Measurements from ENCODE around the gene ZNF519.
"Not testable (repeated sequence)": the region's sequence is repeated elsewhere in the genome, so short reads cannot be mapped to it uniquely, and the experiment has no call there.

ZNF519 gene

DNA sequence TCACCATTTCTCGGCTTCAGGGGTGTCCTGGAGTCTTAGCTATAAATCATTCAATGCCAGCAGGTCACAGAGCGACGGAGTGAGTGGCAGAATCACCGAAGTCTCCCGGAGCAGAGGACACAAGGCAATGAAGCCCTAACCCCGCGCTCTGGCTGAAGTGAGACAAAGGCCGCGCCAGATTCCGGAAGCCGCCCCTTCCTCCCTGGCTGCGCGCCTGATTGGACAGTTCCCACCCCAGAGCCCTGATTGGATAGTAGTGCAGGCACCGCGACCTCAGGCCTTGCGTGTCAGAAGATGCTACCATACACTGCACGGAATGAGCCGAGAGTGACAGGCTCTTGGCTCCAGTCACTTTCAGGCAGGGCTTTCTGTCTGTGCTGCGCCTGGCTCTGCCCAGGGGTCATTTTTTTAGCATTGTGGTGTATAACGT lies at the start of gene ZNF519:
TSS of gene ZNF519 (minus strand) at position 165 of the 430 bp plus-strand sequence. CDS start at position 7, 158 bp downstream.
- peak within 1 kb of the TSS; percentile 37 to 70 for H3K4me3 ChIP-seq (ENCODE audit: low read depth in 1 of 2, low read length in 2 of 2)
- H3K27me3 ChIP-seq (ENCODE audit: low read depth, low read length); H3K36me3 ChIP-seq (ENCODE audit: control insufficient read depth in 1 of 2, insufficient read depth in 2 of 2, low read length in 2 of 2); H3K4me1 ChIP-seq (ENCODE audit: control insufficient read depth in 1 of 2, insufficient read depth in 2 of 2, low read length in 2 of 2); H3K27ac ChIP-seq (ENCODE audit: low read length); H3K9me3 ChIP-seq (ENCODE audit: control insufficient read depth in 1 of 2, low read length in 2 of 2): not testable (repeated sequence)

DNA sequence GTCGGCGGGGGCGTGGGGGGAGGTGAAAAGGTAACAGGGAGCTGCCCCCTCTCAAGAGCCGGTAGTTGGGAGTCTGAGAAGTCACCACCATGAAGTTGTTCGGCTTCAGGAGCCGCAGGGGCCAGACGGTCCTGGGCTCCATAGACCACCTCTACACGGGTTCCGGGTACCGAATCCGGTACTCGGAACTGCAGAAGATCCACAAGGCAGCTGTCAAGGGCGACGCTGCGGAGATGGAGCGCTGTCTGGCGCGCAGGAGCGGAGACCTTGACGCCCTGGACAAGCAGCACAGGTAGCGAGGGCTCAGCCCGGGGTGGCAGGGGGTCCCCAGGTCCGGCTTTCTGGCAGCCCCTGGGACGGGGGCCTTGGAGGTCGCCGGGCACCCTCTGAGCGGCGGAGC lies 47.1 kb upstream of the ZNF519 start:
- Histone ChIP-seq H3K36me3 (ENCODE audit: control insufficient read depth in 1 of 2, insufficient read depth in 2 of 2, low read length in 2 of 2) (no peaks in the 10 kb centered on the region), H3K27ac (ENCODE audit: low read length) (no peak overlapping the region), H3K27me3 (ENCODE audit: low read depth, low read length) (no peaks in the 10 kb centered on the region), H3K4me1 (ENCODE audit: control insufficient read depth in 1 of 2, insufficient read depth in 2 of 2, low read length in 2 of 2) (no peaks in the 10 kb centered on the region), H3K4me3 (ENCODE audit: low read depth in 1 of 2, low read length in 2 of 2) (peak overlapping the region in 1 of 2 donors; percentile 52), H3K9me3 (ENCODE audit: control insufficient read depth in 1 of 2, low read length in 2 of 2) (no peaks in the 10 kb centered on the region)

DNA sequence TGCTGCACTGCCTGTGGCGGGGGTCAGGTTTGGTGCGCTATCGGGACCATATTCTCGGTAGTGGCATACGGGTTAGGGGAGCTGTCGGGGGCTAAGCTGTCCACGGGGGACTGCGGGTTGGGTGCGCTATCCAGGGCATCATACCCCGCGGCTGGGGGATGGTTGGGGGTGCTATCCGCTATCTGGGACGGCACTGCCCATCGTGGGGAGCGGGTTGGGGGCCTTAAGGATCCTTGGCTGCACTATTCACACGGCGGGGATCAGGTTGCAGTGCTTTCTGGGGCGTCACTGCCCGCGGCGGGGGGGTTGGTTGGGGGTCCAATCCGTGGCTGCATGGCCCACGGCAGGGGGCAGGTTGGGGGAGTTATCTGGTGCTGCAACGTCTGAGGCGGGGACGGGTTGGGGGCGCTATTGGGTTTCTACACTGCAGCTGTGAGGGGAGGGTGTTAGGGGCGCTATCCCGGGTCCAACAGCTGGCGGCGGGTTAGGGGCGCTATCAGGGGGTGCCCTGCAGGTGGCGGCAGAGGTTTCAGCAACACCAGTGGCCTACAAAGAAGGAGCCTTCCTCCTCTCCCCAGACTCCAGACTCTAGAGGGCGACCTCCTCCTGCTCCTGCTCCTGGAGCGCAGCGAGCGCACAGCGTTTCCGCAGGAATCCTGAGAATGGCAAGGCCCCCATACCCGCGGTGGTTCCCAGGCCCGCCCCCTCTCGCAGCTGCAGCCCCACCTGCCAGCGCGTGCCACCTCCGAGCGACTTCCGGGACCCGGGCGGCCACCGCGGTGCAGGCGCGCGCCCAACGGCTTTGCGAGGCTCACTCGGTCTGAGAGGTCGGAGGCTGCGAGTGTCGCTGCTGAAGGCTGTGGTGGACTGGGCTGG lies 46.3 kb upstream of the ZNF519 start:
- H3K36me3 ChIP-seq (ENCODE audit: control insufficient read depth in 1 of 2, insufficient read depth in 2 of 2, low read length in 2 of 2); H3K9me3 ChIP-seq (ENCODE audit: control insufficient read depth in 1 of 2, low read length in 2 of 2); H3K27ac ChIP-seq (ENCODE audit: low read length); H3K27me3 ChIP-seq (ENCODE audit: low read depth, low read length); H3K4me1 ChIP-seq (ENCODE audit: control insufficient read depth in 1 of 2, insufficient read depth in 2 of 2, low read length in 2 of 2): not testable (repeated sequence)
- peak overlapping the region in 1 of 2 donors; percentile 52 for H3K4me3 ChIP-seq (ENCODE audit: low read depth in 1 of 2, low read length in 2 of 2)

DNA sequence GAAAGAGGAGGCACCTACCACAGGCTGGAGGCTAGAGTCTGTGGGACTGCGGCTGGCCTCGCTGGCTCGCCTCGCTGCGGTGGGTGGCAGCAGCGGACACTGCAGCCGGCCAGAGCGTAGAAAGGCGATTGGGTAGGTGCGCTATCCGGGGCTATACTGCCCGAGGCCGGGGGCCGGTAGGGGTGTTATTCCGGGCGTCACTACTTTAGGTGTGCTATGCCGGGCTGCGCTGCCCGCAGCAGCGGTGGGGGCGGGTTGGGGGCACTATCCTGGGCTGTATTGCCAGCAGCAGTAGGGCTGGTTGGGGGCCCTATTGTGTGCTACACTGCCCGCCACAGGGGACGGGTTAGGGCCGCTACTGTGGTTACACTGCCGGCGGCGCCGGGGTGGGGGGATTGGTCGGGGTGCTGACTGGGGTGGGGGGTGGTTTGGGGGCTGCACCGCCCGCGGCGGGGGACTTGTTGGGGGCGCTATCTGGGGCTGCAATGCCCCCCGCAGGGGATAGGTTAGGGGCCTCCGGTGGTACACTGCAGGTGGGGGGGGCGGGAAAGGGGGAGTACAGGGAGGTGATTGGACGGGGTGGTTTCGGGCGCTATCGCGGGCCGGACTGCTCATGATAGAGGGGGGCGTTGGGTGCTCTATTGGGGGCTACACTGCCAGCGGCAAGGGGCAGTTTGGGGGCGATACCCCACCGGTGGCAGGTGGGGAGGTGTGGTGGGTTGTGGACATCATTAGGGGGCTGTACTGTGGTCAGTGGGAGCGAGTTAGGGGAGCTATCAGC lies 45.5 kb upstream of the ZNF519 start:
- H3K27ac ChIP-seq (ENCODE audit: low read length); H3K4me3 ChIP-seq (ENCODE audit: low read depth in 1 of 2, low read length in 2 of 2); H3K9me3 ChIP-seq (ENCODE audit: control insufficient read depth in 1 of 2, low read length in 2 of 2); H3K4me1 ChIP-seq (ENCODE audit: control insufficient read depth in 1 of 2, insufficient read depth in 2 of 2, low read length in 2 of 2); H3K27me3 ChIP-seq (ENCODE audit: low read depth, low read length); H3K36me3 ChIP-seq (ENCODE audit: control insufficient read depth in 1 of 2, insufficient read depth in 2 of 2, low read length in 2 of 2): not testable (repeated sequence)

DNA sequence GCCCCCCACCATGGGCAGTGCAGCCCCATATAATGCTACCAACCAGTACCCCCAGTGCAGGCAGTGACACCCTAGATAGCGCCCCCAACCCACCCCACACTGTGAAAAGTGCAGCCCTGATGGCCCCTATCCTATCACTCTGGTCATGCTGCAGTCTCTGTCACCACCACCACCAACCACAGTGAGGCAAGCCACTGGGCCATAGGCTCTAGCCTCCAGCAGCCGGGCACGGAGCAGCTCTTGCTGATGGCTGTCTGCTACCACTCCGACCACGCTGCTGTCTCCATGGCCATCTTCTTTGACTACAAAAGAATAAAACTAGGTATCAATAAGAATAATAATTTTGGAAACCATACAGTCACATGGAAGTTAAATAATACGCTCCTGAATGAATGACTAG lies 43.2 kb upstream of the ZNF519 start:
- not testable (repeated sequence) for H3K36me3 ChIP-seq (ENCODE audit: control insufficient read depth in 1 of 2, insufficient read depth in 2 of 2, low read length in 2 of 2); H3K27me3 ChIP-seq (ENCODE audit: low read depth, low read length); H3K4me1 ChIP-seq (ENCODE audit: control insufficient read depth in 1 of 2, insufficient read depth in 2 of 2, low read length in 2 of 2); H3K4me3 ChIP-seq (ENCODE audit: low read depth in 1 of 2, low read length in 2 of 2); H3K9me3 ChIP-seq (ENCODE audit: control insufficient read depth in 1 of 2, low read length in 2 of 2); H3K27ac ChIP-seq (ENCODE audit: low read length)

DNA sequence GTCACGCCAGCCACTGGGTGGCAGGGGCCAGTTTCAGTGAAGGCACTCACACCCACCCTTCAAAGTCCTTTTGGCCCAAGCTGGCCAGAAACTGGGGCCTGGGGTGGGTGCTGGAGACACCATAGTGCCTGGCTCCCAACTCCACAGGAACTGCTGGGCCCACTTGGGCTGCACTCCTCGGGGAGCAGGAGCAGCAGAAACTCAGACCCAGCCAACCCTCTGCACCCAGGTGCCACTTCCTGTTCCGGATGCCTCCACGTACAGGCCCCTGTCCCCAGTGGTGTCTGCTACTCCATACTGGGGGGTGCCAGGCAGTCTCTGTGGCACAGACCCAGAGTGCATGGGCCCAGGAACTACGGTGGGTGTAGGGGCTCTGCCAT lies 42.5 kb upstream of the ZNF519 start:
- no peaks in the 10 kb centered on the region for H3K9me3 ChIP-seq (ENCODE audit: control insufficient read depth in 1 of 2, low read length in 2 of 2)
- H3K4me3 ChIP-seq (ENCODE audit: low read depth in 1 of 2, low read length in 2 of 2) = no peak overlapping the region
- no peak overlapping the region for H3K27ac ChIP-seq (ENCODE audit: low read length)
- no peaks in the 10 kb centered on the region for H3K36me3 ChIP-seq (ENCODE audit: control insufficient read depth in 1 of 2, insufficient read depth in 2 of 2, low read length in 2 of 2)
- no peaks in the 10 kb centered on the region for H3K4me1 ChIP-seq (ENCODE audit: control insufficient read depth in 1 of 2, insufficient read depth in 2 of 2, low read length in 2 of 2)
- no peaks in the 10 kb centered on the region for H3K27me3 ChIP-seq (ENCODE audit: low read depth, low read length)

DNA sequence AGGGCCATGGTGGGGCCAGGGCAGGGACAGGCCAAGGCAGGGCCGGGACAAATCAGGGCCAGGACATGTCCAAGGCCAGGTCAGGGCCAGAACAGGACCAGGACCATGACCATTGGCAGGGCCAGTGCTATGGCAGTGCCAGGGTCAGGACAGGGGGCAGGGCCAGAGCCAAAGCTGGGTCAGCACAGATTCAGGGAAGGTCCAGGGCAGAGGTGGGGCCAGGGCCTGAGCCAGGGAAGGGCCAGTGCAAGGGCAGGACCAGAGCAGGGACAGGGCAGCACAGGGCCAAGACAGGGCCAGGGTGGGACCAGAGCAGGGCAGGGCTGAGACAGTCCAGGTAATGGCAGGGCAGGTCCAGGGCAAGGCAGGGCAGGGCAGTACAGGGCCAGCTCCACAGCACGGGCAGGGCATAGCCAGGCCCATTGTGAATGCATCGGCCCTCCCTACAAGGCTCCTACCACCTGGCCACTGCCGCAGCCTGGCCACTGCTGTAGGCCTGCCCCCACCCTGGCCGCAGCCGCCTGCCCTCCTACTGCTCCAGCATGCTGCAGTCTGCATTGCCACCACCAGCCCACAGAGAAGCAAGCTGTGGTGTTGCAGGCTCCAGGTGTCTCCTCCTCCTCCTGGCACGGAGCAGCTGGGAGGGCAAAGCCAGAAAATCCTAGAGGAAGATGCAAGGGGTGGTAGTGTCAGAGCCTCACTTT lies 41.9 kb upstream of the ZNF519 start:
- H3K27me3 ChIP-seq (ENCODE audit: low read depth, low read length); H3K4me3 ChIP-seq (ENCODE audit: low read depth in 1 of 2, low read length in 2 of 2); H3K4me1 ChIP-seq (ENCODE audit: control insufficient read depth in 1 of 2, insufficient read depth in 2 of 2, low read length in 2 of 2); H3K9me3 ChIP-seq (ENCODE audit: control insufficient read depth in 1 of 2, low read length in 2 of 2); H3K36me3 ChIP-seq (ENCODE audit: control insufficient read depth in 1 of 2, insufficient read depth in 2 of 2, low read length in 2 of 2); H3K27ac ChIP-seq (ENCODE audit: low read length): not testable (repeated sequence)

DNA sequence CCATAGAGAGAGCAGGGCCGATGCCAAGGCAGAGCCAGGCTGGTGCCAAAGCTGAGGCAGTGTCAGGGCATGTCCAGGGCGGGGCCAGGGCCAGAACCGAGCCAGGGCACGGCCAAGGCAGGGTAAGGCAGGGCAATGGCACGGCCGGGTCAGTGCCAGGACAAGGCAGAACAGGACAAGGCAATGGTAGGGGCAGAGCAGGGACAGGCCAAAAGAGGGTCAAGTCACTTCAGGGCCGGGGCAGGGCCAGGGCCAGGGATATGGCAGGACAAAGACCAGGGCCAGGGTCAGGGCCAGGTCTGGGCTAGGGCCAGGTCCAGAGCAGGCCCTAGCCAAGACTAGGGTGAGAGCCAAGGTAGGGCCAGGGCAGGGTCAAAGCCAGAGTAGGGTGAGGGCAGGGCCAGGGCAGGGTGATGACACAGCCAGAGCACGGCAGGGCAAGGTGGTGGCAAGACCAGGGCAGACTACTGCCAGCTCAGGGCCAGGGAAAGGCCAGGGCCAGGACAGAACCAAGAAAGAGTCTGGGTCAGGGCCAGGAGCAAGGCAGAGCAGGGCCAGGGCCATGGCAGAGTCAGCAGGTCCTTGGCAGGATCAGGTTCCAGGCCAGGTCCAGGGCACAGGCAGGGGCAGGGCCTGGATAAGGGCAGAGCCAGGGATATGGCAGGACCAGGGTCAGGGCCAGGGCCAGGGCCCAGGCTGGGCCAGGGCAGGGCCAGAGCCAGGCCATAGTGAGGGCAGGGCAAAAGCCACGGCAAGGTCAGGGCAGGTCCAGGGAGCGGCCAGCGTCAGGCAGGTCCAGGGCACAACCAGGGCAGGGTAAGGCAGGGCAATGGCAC lies 41.1 kb upstream of the ZNF519 start:
- not testable (repeated sequence) for H3K9me3 ChIP-seq (ENCODE audit: control insufficient read depth in 1 of 2, low read length in 2 of 2); H3K36me3 ChIP-seq (ENCODE audit: control insufficient read depth in 1 of 2, insufficient read depth in 2 of 2, low read length in 2 of 2); H3K27me3 ChIP-seq (ENCODE audit: low read depth, low read length); H3K27ac ChIP-seq (ENCODE audit: low read length); H3K4me3 ChIP-seq (ENCODE audit: low read depth in 1 of 2, low read length in 2 of 2); H3K4me1 ChIP-seq (ENCODE audit: control insufficient read depth in 1 of 2, insufficient read depth in 2 of 2, low read length in 2 of 2)

DNA sequence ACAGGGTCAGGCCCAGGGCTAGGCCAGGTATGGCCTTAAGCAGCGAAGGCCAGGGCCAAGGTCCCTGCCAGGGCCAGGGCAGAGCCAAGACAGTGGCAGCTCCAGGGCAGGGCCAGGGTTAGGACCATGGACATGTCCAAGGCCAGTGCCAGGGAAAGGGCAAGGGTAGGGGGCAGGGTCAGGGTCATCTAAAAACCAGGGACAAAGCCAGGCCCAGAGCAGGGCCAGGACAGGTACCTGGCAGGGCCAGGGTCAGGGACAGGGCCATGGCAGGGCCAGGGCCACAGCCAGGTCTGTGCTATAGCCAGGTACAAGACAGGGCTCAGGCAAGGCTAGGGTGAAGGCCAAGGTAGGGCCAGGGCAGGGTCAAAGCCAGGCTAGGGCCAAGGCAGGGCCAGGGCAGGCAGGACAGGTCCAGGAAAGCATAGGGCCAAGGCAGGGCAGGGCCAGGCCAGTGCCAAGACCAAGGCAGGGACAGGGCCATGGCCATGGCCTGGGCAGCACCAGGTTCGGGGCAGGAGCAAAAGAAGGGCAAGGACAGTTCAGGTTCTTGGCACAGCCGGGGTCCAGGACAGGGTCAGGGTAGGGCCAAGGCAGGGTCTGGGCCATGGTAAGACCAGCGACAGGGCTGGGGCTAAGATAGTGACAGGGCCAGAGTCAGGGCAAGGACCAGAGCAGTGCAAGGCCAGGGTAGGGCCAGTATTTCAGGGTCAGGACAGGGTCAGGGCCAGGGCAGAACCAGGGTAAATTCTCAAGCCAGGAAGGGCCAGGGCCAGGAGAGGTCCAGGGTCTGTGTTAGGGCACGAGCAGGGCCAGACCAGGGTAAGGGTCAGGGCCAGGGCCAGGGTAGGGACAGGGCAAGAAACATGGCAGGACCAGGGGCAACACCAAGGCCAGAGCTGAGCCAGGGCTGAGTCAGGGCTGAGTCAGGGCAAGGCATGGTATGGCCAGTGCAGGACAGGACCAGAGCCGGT lies 40.2 kb upstream of the ZNF519 start:
- H3K36me3 ChIP-seq (ENCODE audit: control insufficient read depth in 1 of 2, insufficient read depth in 2 of 2, low read length in 2 of 2); H3K9me3 ChIP-seq (ENCODE audit: control insufficient read depth in 1 of 2, low read length in 2 of 2); H3K4me3 ChIP-seq (ENCODE audit: low read depth in 1 of 2, low read length in 2 of 2); H3K4me1 ChIP-seq (ENCODE audit: control insufficient read depth in 1 of 2, insufficient read depth in 2 of 2, low read length in 2 of 2); H3K27ac ChIP-seq (ENCODE audit: low read length); H3K27me3 ChIP-seq (ENCODE audit: low read depth, low read length): not testable (repeated sequence)
